ENCODE results near the gene GADD45A.
A peak's percentile ranks its signal among the peaks of the same experiment; 100 is the strongest.
"Not testable (repeated sequence)": the region's sequence is repeated elsewhere in the genome, so short reads cannot be mapped to it uniquely, and the experiment has no call there.

The GADD45A gene, protein sequence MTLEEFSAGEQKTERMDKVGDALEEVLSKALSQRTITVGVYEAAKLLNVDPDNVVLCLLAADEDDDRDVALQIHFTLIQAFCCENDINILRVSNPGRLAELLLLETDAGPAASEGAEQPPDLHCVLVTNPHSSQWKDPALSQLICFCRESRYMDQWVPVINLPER

DNA sequence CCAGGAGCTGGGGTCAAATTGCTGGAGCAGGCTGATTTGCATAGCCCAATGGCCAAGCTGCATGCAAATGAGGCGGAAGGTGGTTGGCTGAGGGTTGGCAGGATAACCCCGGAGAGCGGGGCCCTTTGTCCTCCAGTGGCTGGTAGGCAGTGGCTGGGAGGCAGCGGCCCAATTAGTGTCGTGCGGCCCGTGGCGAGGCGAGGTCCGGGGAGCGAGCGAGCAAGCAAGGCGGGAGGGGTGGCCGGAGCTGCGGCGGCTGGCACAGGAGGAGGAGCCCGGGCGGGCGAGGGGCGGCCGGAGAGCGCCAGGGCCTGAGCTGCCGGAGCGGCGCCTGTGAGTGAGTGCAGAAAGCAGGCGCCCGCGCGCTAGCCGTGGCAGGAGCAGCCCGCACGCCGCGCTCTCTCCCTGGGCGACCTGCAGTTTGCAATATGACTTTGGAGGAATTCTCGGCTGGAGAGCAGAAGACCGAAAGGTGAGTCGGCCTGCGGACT lies at the start of gene GADD45A:
TSS of gene GADD45A (plus strand) at position 135 of the 491 bp plus-strand sequence. CDS start at position 429, 294 bp downstream.
- peak; percentile 99 for DNase-seq

DNA sequence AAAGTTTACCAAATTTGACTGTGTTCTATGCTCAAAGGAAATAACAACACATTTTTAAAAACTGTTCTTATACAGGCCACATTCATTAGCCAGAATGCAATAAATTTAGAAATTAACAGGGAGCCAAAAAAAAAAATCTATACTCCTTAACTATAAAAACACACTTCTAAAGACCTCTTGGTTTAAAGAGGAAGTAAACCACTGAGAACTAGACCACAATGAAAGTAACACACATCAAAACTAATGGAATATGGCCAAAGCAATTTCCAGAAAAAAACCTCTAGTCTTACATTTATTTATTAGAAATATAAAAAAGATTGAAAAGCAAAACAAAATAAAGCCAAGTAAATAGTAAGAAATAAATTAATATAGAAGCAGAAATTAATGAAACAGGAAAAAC lies 48.9 kb upstream of the GADD45A start:
- no peak for DNase-seq

DNA sequence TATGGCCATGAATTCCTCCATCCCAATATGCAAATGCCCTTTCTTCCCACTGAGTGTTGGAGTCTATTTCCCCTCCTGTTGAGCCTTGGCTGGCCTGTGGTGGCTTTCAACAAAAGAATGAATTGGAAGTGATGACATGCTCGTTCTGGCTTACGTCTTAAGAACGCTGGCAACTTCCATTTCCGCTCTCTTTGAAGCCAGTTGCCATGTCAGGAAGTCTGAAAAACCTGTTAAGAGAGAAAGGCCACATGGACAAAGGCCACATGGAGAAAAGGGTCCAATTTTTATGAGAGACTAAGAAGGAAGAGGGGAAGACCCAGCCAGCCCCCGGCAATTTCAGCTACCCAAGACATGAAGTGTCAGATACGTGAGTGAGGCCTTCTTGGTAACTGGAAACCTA lies 45.6 kb upstream of the GADD45A start:
- DNase-seq = no peak

DNA sequence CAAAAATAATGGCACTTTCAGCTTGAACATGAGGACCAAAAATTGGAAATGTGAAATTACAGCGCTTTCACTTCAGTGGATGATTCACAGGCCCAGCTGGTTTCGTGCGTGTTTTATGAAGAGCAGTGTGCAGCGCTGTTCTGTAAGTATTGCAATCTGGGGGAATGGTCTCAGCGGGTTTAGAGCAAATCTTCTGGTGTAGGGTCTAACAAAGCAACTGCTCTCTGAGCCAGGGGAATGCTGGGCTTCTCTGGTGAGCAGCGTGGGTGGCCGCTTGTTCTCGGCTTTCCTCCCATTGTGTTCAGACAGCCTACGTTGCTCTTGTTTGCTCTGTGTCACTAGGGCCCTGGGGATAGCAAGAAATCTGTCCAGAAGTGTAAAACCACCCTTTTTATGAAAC lies 42.4 kb upstream of the GADD45A start:
- no peak for DNase-seq

DNA sequence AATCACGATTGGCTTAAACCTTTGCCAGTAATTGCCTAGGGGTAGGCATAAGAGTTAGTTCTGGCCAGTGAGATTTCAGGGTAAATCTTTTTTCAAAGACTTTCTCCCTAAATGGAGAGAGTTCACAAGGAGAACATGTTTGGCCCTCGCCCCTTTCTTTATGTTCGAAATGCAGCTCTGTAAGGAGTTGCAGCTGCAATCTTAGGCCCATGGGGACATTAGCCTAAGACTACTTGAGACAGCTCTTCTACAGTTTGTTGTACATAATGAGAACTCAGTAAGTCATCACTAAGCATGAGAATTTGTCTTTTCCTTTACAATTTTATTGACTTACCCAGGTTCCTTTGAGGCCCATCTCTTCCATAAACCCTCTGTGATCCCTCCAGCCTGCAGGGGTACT lies 40.4 kb upstream of the GADD45A start:
- DNase-seq = no peak

DNA sequence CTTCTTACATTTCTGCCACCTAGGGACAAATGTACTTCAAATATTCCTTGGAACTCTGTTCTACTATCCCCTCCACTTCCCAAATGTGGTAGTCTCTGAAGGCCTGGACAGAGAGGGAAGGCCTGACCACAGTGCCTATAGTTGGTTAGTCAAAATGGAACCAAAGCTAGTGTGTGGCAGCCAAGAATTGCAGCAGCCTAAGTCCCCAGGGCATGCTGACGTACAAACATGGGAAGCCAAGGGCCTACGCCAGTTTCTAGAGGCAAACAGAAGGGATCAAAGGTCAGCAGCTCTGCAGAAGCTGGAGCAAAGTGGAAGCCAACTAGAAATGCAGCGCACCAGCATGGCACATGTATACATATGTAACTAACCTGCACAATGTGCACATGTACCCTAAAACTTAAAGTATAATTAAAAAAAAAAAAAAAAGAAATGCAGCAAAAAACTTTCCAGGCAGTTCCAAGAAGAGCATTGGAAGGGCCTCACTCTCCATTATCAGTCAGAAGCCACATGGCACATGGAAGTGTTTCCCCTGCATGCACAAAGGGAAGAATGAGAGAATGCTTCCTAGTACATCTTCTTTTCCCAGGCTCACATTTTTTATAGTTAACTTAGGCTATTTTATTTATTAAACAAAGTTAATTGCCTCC lies 39.4 kb upstream of the GADD45A start:
- no peak for DNase-seq

DNA sequence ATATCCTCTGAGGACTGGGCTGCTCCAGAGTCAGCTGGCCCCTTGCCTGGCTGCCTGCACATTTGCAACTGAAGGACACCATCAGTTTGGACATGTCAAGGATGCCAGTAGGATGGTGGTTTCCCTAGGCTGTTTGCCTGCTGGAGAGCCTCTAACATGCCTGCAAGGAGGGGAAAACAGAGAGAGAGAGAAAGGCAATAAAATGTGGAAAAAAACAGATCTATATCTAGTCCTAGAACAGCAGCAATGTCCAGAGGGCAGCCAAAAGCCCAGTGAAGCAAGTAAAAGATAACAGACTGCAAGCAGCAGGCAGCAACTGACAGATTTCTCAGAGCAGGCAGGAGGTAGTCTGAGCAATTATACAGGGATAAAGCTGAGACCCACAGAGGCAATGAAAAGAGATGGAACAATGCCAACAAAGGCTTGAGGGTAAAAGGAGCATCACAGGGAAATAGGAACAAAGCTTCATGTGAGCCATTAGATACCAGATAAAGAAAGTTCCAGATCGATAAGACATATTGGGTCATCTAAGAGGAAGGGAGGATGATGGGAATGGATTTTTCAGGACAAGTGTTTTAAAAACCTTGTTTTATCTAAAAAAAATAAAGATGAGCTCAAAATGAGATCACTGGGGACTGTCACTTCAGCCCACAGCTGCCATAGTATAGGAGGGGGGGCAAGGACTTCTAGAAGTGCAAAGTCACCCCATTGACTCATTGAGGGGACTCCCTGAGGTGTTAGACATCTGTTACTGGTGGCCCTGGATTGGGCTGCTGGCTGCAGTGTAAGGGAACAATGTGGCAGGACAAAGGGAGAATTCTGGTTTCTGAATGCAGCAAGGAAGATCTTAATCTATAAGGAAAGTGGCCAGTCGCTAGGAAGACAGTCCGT lies 38.6 kb upstream of the GADD45A start:
- DNase-seq = peak; percentile 39

DNA sequence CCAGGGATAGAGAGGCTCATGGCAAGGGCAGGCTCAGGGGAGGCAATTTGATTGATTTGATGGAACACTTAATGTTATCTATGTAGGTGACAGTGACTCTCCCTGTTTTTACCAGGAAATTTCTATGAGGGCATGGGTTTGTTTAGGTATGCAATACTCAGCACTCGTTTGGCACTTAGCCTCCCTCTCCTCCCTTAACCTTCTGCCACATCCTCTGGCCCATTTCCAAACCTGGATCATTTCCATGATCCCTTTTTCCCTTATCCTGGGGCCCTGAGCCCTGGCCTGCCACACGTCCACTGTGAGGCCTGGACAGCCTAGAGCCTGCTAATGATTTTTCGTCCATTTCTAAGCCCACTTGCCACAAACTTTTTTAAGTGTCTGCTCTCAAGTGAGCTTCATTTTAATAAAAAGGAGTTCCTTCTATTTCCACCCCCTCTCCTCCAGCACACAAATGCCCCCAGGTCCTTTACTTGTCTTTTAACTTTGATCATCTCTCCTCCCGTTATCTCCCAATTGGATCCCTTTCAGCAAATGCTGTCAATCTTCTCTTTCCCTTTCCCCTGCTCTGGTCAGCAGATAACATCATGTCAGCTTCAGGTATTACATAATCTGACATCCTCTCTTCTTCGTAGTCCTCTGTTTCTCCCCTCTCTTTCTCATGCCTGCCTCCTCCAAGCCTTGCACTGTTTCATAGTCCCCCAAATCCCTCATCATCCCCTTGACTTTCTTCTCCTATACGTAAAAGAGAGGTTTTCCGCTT lies 37.8 kb upstream of the GADD45A start:
- DNase-seq = peak; percentile 4

DNA sequence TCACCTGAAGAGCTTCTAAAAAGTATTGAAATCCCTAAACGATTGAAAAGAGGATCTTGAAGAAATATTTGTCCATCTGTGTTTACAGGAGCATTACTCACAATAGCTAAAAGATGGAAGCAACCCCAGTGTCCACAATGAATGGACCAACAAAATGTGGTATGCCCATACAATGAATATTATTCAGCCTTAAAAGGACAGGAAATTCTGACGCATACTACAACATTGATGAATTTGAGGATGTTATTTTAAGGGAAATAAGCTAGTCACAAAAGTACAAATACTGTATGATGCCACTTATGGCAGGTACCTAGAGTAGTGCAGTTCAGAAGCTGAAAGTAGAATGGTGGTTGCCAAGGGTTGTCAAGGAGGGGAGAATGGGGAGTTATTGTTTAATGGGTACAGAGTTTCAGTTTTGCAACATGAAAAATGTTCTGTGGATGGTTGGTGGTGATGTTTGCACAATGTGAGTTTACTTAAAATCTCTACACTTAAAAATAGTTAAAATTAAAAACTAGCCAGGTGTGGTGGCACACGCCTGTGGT lies 37.1 kb upstream of the GADD45A start:
- DNase-seq = no peak

DNA sequence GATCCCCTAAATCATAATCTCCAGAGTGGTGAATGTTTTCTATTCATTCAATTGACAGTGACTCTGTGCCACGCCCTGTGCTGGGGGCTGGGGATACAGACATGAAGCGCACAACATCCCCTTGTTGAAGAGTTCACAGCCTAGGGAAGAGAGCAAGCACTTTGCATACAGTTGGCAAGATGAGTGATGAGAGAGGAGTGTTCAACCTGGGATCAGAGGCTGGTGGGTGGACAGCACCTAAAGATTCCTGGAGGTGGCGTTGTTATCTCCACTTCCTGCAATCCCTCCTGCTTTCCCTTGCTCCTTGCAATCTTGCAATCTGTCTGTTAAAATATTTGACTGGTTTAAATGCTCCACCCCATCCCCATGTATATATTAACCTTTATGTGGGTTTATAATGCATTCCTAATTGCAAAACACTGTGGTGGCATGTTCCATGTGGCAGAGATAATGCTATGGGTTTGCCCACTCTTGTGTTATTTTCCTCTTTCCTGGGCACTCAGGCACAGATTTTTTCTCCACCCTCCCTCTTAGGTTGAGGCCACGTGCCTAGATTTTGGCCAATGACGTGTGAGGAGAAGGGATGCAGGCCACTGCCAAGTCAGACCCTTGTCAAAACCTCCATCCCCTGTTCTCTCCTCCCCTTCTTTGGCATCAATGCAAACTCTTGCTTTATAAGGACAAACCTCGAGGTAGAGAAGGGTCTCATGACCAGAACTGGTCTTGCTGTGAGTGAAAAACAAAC lies 36.2 kb upstream of the GADD45A start:
- no peak for DNase-seq

DNA sequence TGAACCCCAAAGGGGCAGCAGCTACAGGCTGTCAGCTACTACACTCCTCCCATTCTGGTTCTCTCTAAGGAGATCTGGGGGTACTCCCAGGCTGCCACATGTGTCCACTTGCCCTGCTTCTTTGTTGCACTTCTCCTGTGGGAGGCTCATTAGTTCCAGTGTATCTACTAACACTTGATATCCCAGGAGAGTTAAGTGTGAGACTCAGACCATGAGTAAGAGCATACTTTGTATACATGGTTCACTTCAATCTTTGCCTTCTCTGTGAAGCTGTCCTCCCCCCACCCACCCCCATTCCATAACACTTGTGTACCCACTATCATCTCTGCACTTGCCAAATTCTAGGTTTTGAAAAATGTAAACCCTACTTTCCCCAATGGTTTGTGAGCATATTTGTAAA lies 34.9 kb upstream of the GADD45A start:
- no peak for DNase-seq

DNA sequence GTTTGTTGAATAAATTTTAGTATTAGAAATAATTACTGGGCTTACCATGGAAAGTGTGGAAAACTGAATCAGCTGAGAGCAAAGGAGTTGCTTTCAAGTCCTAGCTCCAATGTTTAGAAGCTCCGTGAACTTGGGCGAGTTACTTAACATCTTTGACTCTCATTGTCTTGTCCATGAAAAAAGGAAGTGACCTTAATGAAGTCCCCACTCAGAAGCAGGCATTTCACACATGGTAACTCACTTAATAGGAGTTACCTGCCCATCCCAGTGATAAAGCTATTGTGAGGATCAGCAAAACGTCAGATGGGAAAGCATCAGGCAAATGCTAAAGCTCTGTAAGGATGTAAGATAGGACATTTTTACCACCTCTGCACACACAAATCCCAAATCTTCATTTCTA lies 34.0 kb upstream of the GADD45A start:
- DNase-seq = no peak

DNA sequence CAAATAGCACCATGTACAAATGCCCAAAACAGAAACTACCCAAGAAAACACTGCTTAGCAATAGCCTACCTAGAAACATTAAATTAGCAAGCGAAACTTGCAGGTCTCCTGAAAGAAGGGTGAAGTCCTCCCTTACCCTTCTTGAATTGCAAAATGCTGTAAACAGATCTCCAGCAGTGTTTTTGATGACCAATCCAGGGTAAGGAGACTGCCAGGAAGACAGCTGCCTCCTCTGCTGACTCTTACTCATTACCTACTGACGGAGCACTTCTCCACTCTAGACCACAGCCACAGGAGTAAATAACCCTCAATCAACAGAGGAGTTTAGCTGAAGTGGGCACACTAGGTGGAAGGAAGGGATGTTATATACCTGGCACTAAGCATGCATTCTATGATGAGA lies 32.2 kb upstream of the GADD45A start:
- peak; percentile 67 for DNase-seq

DNA sequence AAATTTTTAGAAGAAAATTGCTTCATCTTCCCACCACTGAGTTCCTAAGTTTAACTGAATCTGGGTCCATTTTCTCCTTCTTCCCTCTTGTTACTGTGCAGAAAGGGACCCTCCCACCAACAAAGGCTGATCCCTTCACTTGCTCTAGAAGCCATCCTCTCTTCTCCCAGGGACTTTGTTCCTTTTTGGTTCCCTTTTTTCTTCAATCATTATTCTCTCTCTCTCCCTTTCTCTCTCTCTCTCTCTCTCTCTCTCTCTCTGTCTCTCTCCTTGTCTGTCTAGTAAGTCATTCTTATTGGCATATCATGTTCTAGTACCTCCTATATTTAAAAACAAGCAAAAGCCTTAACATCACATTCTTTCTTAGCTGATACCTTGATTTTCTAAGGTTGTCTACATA lies 31.7 kb upstream of the GADD45A start:
- DNase-seq = no peak

DNA sequence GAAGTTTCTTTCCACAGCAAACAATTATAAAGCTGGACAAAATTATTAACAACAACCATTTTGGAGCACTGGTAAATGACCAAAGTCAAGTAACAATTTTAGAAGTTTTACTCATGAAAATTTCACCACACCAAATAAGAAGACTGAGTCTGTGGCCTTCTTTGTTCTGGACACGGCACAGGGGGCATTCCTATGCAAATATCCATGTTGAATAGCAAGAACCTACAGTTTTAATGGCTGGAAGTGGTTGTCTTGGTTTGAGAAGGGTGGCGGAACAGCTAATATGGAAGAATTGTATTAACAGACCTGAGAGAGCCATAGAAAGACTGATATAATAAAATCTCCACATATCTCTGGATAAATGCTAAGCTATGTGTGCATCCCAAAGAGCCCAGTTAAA lies 29.4 kb upstream of the GADD45A start:
- no peak for DNase-seq

DNA sequence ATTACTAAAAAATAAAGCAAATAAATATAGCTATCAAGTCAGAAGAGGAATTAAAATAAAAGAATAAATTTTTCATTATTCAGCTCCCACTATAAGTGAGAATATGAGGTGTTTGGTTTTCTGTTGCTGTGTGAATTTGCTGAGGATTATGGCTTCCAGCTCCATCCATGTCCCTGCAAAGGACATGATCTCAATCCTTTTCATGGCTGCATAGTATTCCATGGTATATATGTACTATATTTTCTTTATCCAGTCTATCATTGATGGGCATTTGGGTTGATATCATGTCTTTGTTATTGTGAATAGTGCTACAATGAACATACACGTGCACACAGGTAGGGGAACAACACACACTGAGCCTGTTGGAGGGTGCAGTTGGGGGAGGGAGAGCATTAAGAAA lies 27.8 kb upstream of the GADD45A start:
- not testable (repeated sequence) for DNase-seq

DNA sequence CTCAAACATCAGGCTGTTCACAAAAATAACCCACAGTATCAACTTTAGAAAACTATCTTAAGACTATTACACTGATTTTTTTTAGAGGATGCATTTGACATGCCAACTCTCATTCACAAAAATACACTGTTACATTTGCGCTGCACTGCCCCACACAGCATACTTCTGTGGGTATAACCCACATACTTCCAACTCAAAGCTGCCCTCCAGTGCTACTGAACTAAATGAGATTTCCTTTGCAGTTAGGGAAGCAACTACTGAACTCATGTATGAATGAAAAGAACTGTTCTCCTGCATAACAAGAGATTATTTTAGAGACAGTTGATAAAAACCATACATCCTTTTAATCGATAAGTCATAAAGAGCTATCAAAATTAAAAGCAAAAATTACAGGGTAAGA lies 25.8 kb upstream of the GADD45A start:
- DNase-seq = no peak

DNA sequence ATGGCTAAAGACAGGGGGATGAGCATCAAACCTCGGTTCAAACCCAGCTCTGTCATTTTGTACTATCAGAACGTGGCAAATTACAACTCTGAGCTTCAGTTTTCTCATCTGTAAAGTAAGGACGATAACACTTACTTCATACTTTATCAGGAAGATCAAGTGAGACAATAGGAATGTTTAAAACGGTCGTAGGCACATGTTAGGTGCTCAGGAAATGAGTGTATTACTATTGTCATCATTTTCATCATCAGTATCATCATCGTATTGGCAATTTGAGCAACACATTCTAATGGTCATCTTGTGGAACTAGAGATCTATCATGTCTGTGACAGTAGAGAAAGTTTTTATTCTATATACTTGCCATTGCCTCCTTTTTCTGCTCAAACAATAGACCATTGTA lies 22.1 kb upstream of the GADD45A start:
- DNase-seq = no peak

DNA sequence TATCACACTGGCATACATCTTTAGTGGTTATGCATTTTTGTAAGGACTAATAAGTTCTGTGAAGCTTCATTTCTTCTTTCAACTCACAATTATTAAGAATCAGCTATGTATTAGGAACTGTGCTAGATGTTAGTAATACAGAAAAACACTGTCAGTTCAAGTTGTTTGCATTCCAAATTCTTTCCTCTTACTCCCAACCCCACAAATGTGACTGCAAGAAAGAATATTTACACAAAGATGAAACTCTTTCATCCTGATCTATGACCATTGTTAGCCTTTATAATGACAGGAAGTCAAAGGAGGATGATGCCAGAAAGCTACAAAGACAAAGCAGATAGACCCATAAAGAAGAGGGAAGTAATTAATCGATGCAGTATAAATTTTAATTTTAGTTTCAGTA lies 21.0 kb upstream of the GADD45A start:
- no peak for DNase-seq

DNA sequence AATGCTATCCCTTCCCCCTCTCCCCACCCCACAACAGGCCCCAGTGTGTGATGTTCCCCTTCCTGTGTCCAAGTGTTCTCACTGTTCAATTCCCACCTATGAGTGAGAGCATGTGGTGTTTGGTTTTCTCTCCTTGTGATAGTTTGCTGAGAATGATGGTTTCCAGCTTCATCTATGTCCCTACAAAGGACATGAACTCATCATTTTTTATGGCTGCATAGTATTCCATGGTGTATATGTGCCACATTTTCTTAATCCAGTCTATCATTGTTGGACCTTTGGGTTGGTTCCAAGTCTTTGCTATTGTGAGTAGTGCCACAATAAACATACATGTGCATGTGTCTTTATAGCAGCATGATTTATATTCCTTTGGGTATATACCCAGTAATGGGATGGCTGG lies 19.7 kb upstream of the GADD45A start:
- DNase-seq = not testable (repeated sequence)

DNA sequence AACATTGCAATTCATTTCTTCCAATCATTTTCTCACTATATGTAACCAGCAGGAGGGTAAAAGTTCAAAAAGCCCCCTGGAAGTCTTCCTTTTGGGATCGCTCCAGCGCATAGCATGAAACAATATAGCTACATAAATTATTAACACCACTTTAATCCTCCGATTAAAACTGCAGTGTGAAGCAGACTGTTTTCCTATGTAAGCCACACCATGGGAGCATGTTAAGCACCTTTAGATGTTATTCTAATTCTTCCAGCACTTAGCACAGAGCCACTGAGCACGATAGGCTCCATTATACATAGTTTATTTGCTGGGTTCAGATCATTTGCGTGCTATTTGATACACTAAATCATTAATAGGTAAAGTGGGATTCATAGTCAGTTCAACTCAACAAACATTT lies 18.4 kb upstream of the GADD45A start:
- DNase-seq = no peak

DNA sequence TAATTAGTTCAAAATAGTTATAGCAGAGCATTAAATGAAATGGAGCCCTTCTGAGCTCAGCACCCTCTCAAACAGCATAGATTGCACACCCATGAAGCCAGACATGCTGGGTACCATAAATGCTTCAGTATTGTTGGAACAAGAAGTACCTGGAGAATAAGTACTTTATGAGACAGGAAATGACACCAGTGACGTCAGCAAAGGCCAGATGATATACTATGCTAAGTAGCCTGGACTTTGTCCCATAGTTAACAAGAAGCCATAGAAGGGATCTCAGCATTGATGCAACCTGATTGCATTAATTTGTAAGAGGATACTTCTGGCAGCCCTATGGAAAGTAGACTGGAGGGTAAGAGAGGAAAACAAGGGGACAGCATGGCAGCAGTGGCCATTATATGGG lies 16.3 kb upstream of the GADD45A start:
- DNase-seq = no peak
